Stimulated activated effector memory CD8-positive, alpha-beta T cell treated with anti-CD3 and anti-CD28 coated beads, Interleukin-12 subunit alpha, Interleukin-12 subunit beta, amount 100 ng/mL, for 72 hours (primary cell): Measurements from ENCODE around the gene AKT1S1.
A peak's percentile ranks its signal among the peaks of the same experiment; 100 is the strongest.

ENCODE experiments used
- ATAC-seq: fragments of 150-1000 bp; cut with Tn5 transposase; 2 replicates; pipeline ENCODE4 v1.10.0; 2021
- DNase-seq, 2 donors: peaks; one replicate each; pipeline ENCODE4 v3.0.0; 2021 to 2022; ENCODE audit warnings: low spot score in 2 of 2
- H3K27ac Mint-ChIP-seq: one replicate; pipeline ENCODE4 v1.8.0; 2022; ENCODE audit warnings: mild to moderate bottlenecking, mixed read lengths
- H3K36me3 Mint-ChIP-seq: one replicate; pipeline ENCODE4 v1.8.0; 2022; ENCODE audit warnings: mild to moderate bottlenecking, mixed read lengths
- H3K4me1 Mint-ChIP-seq: one replicate; pipeline ENCODE4 v1.8.0; 2022; ENCODE audit warnings: mixed read lengths
- H3K4me3 Mint-ChIP-seq: one replicate; pipeline ENCODE4 v1.8.0; 2022; ENCODE audit warnings: mild to moderate bottlenecking, mixed read lengths
- H3K9me3 Mint-ChIP-seq: one replicate; pipeline ENCODE4 v1.8.0; 2022; ENCODE audit warnings: mixed read lengths

The AKT1S1 gene

DNA sequence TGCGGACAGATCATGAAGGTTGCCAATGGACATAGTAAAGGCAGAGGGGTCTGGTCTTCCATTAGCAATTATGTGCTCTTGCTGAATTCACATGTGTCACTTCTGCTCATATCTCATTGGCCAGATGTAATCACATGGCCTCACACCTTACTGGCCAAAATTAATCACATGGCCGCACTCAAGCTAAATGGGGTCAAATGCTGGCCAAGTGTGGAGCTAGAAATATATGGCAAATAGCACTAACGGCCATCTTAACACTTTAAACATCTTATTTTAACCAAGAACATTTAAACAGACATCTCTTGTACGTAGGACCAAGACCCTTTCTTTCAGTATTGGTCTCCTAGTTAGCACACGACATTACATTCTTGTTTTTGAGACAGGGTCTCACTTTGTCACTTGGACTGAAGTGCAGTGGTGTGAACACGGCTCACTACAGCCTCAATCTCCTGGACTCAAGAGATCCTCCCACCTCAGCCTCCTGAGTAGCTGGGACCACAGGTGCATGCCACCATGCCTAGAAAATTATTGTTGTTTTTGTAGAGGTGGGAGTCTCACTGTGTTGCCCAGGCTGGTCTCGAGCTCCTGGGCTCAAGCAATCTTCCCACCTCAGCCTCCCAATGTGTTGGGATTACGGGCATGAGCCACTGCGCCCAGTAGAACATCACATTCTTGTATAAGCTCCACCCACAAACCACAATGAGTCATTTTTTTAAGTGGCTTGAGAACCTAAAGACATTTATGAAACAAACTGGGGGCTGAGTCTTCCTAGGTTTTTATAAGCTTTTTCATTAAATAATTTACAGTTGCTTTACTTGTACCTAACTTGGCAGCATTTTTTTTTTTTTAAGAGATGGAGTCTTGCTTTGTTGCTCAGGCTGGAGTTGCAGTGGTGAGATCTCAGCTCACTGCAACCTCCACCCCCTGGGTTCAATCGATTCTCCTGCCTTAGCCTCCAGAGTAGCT, 29.1 kb downstream of the AKT1S1 start:
- ATAC-seq, result no peak
- Mint-ChIP-seq H3K36me3 (peaks cover 12% of the 10 kb centered on the region), H3K4me1 (peaks cover 37% of the 10 kb centered on the region), H3K9me3 (peaks cover 3% of the 10 kb centered on the region), H3K4me3 (peak overlapping the region; percentile 11), H3K27ac (no peak overlapping the region)
- DNase-seq, result peak in 1 of 2 donors; percentile 57

DNA sequence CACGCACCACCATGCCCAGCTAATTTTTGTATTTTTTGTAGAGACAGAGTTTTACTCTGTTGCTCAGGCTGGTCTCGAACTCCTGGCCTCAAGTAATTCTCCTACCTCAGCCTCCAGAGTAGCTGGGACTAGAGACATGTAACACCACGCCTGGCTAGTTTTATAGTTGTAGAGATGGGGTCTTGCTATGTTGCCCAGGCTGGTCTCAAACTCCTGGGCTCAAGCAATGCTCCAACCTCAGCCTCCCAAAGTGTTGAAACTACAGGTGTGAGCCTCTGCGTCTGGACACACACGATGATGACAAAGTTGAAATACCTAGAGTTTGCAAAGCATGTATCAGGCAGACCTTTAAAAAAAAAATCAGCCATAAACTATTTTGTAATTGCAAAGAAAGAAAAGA, 30.7 kb downstream of the AKT1S1 start:
- no peak overlapping the region for H3K27ac Mint-ChIP-seq
- no peak for DNase-seq
- ATAC-seq, result no peak
- peaks cover 3% of the 10 kb centered on the region for H3K9me3 Mint-ChIP-seq
- peaks cover 25% of the 10 kb centered on the region for H3K4me1 Mint-ChIP-seq
- H3K36me3 Mint-ChIP-seq, result no peaks in the 10 kb centered on the region
- no peak overlapping the region for H3K4me3 Mint-ChIP-seq

- ATAC-seq, result no peak
- peaks cover 4% of the 10 kb centered on the region for H3K36me3 Mint-ChIP-seq
- no peak overlapping the region for H3K27ac Mint-ChIP-seq
- H3K4me1 Mint-ChIP-seq, result peaks cover 25% of the 10 kb centered on the region
- H3K4me3 Mint-ChIP-seq, result no peak overlapping the region
- H3K9me3 Mint-ChIP-seq, result peaks cover 3% of the 10 kb centered on the region
- no peak for DNase-seq
Observed at GRCh38 chr19:49845414-49845813, 31.7 kb downstream of the AKT1S1 start.

DNA sequence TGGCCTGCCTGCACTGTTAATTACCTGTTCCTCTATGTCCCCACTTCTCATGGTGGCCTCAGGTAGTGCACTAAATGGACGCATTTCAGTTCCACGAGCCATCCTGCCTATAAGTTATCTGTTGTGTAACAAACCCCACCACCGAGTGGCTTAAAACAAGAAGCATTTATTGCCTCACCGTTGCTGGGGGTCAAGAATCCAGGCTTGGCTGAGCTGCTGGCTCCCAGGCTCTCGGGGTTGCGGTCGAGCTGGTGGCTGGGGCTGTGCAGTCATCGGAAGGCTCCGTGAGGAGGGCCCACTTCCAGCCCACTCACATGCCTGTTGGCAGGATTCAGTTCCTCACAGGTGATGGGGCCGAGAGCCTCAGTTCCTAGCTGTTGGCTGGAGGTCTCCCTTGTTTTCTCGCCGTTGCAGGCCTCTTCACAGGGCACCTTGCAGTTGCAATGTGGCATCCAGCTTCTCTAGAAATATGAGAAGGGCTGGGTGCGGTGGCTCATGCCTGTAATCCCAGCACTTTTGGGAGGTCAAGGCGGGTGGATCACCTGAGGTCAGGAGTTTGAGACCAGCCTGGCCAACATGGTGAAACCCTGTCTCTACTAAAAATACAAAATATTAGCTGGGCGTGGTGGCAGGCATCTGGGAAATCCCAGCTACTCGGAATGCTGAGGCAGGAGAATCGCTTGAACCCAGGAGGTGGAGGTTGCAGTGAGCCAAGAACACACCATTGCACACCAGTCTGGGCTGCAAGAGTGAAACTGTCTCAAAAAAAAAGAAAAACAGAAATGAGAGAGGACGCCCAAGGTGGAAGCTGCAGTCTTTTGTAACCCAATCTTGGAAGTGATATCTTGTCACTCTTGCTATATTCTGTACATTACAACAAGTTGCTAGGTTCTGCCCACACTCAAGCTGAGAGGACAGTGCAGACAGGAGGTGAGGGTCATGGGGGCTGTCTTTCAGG, 32.7 kb downstream of the AKT1S1 start:
- H3K27ac Mint-ChIP-seq, result no peak overlapping the region

DNA sequence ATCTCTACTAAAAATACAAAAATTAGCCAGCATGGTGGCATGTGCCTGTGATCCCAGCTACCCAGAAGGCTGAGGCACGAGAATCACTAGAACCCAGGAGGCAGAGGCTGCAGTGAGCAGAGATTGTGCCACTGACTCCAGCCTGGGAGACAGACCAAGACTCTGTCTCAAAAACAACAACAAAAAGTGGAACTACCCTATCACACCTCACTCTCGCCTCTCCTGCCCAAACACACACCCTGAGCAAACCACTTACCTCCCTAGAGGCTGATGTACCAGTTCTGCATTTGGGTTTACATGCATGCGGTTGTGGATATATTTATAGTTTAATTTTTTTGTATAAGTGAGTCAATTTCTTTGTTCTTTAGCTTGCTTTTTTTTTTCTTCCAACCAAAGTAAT, 33.9 kb downstream of the AKT1S1 start:
- Mint-ChIP-seq H3K9me3 (no peaks in the 10 kb centered on the region), H3K4me3 (no peak overlapping the region), H3K4me1 (peaks cover 5% of the 10 kb centered on the region), H3K36me3 (peaks cover 22% of the 10 kb centered on the region), H3K27ac (no peak overlapping the region)
- ATAC-seq (no peak), DNase-seq (no peak)

More for the DNA sequence above, 32.7 kb downstream of the AKT1S1 start:
- no peak overlapping the region for H3K4me3 Mint-ChIP-seq
- H3K36me3 Mint-ChIP-seq, result peaks cover 10% of the 10 kb centered on the region
- H3K9me3 Mint-ChIP-seq, result peaks cover 3% of the 10 kb centered on the region
- ATAC-seq (no peak), DNase-seq (no peak)
- H3K4me1 Mint-ChIP-seq, result peaks cover 15% of the 10 kb centered on the region

DNA sequence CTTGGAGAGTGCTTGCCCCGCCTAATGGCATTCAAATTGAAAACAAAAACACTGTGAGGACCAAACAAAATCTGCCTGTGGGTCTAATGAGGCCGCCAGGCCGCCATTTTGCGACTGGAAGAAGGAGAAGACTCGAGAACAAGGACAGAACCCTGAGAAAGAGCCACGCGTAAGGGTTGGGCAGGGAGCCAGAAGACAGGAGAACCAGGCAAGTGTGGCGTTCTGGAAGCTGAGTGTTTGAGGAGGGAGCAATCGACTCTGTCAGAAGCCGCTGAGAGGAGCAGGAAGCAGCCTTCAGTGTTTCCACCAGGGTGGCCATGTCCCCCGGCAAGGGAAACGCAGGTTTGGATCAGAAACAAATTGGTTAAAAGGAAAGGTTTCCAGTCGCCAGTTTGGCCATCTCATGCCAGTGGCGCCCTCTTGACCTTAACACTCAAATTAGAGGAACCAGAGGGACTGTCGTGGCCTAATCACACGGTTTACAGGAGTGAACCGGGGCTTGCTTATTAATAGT, 36.4 kb downstream of the AKT1S1 start:
- H3K4me3 Mint-ChIP-seq, result no peak overlapping the region
- no peak for DNase-seq
- ATAC-seq, result no peak

DNA sequence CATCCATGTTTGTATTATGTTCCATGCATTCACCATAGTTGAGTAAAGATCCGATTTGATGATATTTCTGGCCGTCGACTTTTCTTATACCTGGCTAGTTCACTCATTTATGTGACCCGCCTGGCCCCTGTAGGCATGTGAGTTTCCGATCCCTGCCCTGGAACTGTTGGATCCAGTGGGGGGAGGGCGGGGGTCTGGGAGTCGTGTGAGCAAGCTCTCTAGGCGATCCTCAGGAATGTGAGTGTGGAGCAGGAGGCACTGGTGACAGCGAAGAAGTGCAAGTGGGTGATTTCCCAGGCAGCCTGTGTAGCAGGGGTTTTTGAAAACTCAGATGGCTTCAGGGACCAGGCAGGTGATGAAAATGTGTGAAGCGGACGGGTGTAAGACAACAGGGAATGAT, 36.8 kb downstream of the AKT1S1 start:
- H3K4me3 Mint-ChIP-seq, result no peak overlapping the region
- peaks cover 9% of the 10 kb centered on the region for H3K4me1 Mint-ChIP-seq
- ATAC-seq (no peak), DNase-seq (no peak)
- no peaks in the 10 kb centered on the region for H3K9me3 Mint-ChIP-seq
- peaks cover 42% of the 10 kb centered on the region for H3K36me3 Mint-ChIP-seq
- H3K27ac Mint-ChIP-seq, result no peak overlapping the region

More for the DNA sequence above, 36.4 kb downstream of the AKT1S1 start:
- H3K4me1 Mint-ChIP-seq, result peaks cover 9% of the 10 kb centered on the region
- no peak overlapping the region for H3K27ac Mint-ChIP-seq
- no peaks in the 10 kb centered on the region for H3K9me3 Mint-ChIP-seq
- peaks cover 42% of the 10 kb centered on the region for H3K36me3 Mint-ChIP-seq

- peaks cover 9% of the 10 kb centered on the region for H3K4me1 Mint-ChIP-seq
- ATAC-seq (no peak), DNase-seq (no peak)
- H3K9me3 Mint-ChIP-seq, result no peaks in the 10 kb centered on the region
- H3K36me3 Mint-ChIP-seq, result peaks cover 49% of the 10 kb centered on the region
- no peak overlapping the region for H3K4me3 Mint-ChIP-seq
- no peak overlapping the region for H3K27ac Mint-ChIP-seq
Observed at GRCh38 chr19:49839713-49840112, 37.4 kb downstream of the AKT1S1 start.

- Mint-ChIP-seq H3K27ac (no peak overlapping the region), H3K36me3 (peaks cover 55% of the 10 kb centered on the region), H3K9me3 (no peaks in the 10 kb centered on the region), H3K4me3 (no peak overlapping the region), H3K4me1 (peaks cover 9% of the 10 kb centered on the region)
- ATAC-seq (no peak), DNase-seq (no peak)
Observed at GRCh38 chr19:49838885-49839588, 38.1 kb downstream of the AKT1S1 start.

GRCh38 chr19:49837425-49837824, 39.7 kb downstream of the AKT1S1 start:
- no peak overlapping the region for H3K4me3 Mint-ChIP-seq
- peaks cover 65% of the 10 kb centered on the region for H3K36me3 Mint-ChIP-seq
- DNase-seq (no peak), ATAC-seq (no peak)
- H3K4me1 Mint-ChIP-seq, result peaks cover 10% of the 10 kb centered on the region
- no peaks in the 10 kb centered on the region for H3K9me3 Mint-ChIP-seq
- H3K27ac Mint-ChIP-seq, result peak overlapping the region; percentile 71

DNA sequence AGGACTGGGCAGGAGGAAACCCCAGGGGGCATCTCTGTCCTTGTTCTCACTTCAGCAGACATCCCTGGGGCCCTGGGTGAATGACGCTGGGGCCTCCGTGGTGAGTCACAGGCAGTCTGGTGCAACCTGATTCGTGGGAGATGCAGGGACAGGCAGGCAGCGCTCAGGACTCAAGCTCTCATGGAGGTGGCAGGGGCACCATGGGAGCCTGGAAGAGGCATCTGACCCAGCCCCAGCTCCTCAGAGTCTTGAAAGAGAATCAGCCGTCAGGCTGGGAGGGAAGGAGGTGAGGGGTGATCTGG, 40.2 kb downstream of the AKT1S1 start:
- ATAC-seq, result no peak

DNA sequence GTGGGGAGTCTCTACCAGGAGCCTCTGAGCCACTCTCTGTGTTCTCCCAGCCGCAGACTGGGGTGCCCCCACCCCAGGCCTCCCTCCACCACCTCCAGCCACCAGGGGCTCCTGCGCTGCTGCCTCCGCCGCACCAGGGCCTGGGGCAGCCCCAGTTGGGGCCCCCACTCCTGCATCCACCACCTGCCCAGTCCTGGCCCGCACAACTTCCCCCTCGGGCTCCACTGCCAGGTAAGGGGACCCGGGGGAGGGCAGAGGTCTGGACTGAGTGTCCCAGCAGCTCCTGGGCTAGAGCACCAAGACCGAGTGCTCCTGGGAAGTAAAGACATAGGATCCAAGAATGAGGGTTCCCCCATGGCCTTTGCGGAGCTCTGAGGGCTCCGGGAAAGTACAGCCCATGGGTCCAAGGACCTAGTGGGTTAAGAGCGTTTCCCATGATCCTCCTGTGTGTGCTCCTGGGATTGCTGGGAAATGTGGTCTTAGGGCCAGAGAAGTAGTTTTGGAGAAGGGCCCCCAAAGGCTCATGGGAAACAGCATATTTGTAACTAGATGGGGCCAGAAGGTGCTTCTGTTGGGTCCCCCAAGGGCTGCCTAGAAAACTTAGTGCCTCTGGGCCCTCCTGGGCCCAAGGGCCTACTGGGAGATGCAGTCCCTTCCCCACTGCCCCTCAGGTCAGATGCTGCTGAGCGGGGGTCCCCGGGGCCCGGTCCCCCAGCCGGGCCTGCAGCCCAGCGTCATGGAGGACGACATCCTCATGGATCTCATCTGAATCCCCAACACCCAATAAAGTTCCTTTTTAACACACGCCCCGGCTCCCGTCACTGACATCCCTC, 40.8 kb downstream of the AKT1S1 start:
- ATAC-seq (no peak), DNase-seq (no peak)
- Mint-ChIP-seq H3K27ac (peak overlapping the region; percentile 71), H3K36me3 (peaks cover 74% of the 10 kb centered on the region), H3K9me3 (no peaks in the 10 kb centered on the region), H3K4me3 (no peak overlapping the region), H3K4me1 (peaks cover 14% of the 10 kb centered on the region)

More for the DNA sequence above, 40.2 kb downstream of the AKT1S1 start:
- no peak for DNase-seq
- Mint-ChIP-seq H3K4me1 (peaks cover 14% of the 10 kb centered on the region), H3K36me3 (peaks cover 69% of the 10 kb centered on the region), H3K9me3 (no peaks in the 10 kb centered on the region), H3K27ac (peak overlapping the region; percentile 71), H3K4me3 (no peak overlapping the region)

DNA sequence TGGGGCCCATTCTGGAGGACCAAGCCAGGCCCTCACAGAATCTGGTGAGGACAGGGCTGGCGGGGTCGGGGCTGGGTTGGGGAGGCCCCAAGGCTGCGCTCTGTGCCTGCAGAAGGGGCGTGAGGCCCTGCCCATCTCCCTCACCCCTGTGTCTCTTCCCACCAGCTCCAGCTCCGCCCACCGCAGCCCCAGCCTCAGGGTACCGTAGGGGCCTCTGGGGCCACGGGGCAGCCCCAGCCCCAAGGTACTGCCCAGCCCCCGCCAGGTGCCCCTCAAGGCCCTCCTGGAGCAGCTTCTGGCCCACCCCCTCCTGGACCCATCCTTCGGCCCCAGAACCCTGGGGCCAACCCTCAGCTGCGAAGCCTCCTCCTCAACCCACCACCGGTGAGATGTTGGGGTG, 41.6 kb downstream of the AKT1S1 start:
- DNase-seq, result no peak
- H3K4me3 Mint-ChIP-seq, result no peak overlapping the region
- H3K36me3 Mint-ChIP-seq, result peaks cover 77% of the 10 kb centered on the region
- no peak for ATAC-seq
- H3K9me3 Mint-ChIP-seq, result no peaks in the 10 kb centered on the region
- H3K27ac Mint-ChIP-seq, result no peak overlapping the region
- H3K4me1 Mint-ChIP-seq, result peaks cover 14% of the 10 kb centered on the region

GRCh38 chr19:49833599-49833998, 43.6 kb downstream of the AKT1S1 start:
- Mint-ChIP-seq H3K4me1 (peaks cover 14% of the 10 kb centered on the region), H3K36me3 (peaks cover 61% of the 10 kb centered on the region), H3K4me3 (no peak overlapping the region), H3K27ac (no peak overlapping the region), H3K9me3 (no peaks in the 10 kb centered on the region)
- ATAC-seq, result no peak
- no peak for DNase-seq
